Cerebellar cortex (tissue), 1 donor: Measurements from ENCODE around the gene TENT4B.
A peak's percentile ranks its signal among the peaks of the same experiment; 100 is the strongest.
"Not testable (repeated sequence)": the region's sequence is repeated elsewhere in the genome, so short reads cannot be mapped to it uniquely, and the experiment has no call there.

Experiments used
- DNase-seq: peaks from one replicate; pipeline ENCODE4 v3.0.0-alpha.2; 2015; ENCODE audit warnings: low spot score

The TENT4B gene

DNA sequence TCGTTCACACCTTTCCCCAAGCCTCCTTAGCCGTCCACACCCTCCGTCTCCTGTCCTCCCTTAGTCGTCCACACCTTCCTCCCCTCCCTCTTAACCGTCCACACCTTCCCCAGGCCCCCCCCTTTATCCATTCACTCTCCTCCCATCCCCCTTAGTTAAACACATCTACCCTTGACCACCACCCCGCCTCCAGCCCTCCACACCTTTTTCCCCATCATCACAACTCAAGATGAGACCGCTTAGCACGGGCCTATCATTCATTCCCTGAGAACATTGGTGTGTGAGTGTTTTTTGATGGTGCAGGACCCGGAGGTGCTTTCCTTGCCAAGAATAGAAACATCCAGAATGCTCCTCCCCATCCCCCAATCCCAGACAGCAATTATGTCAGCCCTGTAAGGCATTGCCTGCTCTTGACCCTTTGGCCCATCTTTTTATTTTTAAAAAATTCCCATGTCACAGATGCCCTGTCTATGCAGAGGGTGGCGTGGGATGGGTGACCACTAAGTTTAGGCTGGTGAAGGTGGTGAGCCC is 1.4 kb downstream of the TENT4B start:
- peak; percentile 30 for DNase-seq

- no peak for DNase-seq
Measured at GRCh38 chr16:50155925-50156324, 2.8 kb downstream of the TENT4B start.

DNA sequence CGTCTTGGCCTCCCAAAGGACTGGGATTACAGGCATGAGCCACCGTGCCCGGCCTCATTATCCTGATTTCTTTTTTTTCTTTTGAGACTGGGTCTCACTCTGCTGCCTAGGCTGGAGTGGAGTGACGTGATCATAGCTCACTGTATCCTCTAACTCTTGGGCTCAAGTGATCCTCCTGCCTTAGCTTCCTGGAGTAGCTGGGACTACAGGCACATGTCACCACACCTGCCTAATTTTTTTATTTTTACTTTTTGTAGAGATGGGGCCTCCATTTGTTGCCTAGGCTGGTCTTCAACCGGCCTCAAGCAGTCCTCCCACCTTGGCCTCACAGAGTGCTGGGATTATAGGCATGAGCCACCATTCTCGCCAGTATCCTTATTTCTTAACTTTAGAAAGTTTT is 3.5 kb downstream of the TENT4B start:
- no peak for DNase-seq

- no peak for DNase-seq
Measured at GRCh38 chr16:50160495-50161164, 7.5 kb downstream of the TENT4B start.

DNA sequence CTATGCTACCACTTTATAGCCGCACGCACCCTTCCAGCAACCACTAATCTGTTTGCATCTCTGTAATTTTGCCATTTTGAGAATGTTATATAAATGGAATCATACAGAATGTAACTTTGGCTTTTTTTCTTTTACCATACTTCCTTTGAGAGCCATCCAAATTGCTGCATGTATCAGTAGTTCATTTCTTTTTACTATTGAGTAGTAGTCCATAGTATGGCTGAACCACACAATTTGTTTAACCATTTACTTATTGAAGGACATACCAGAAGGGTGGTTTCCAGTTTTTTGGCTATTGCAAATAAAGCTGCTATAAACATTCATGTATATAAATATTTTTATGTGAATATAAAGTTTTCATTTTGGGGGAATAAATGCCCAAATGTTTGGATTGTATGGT is 8.8 kb downstream of the TENT4B start:
- no peak for DNase-seq

GRCh38 chr16:50165473-50165872 is 12.4 kb downstream of the TENT4B start:
- no peak for DNase-seq

GRCh38 chr16:50166511-50167500 is 13.7 kb downstream of the TENT4B start:
- DNase-seq, result no peak

DNA sequence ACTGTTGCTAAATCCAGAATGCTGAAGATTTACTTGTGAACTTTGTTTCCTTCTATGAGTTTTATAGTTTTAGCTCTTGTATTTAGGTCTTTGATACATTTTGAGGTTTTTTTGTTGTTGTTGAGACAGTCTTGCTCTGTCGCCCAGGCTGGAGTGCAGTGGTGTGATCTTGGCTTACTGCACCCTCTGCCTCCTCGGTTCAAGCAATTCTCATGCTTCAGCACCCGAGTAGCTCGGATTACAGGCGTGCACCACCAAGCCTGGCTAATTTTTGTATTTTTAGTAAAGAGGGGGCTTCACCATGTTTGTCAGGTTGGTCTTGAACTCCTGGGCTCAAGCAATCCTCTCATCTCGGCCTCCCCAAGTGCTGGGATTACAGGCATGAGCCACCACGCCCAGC is 14.4 kb downstream of the TENT4B start:
- DNase-seq, result no peak

DNA sequence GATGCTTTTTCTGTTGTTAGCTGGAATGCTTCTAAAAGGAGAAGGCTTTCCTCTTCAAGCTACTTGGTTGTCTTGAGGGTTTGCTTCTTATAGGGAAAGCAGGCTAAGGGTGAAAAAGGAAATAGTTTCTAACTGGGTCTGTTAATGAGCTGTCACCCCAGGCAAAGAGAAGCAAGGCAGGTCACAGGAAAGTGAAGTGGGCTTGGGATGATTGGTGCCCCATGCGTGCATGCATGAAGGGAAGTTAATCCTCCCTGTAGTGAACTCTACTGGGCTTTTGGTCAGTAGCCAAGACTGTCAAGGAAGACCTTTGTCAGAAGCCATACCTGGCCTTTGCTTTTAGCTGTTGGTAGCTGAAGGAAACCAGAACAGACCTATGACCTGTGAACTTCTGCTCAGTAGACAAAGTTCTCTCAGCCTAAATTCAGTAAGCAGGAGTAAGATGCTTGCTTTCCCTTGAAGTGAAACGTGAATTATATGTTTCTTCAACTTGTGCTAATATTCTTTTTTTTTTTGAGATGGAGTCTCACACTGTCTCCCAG is 16.5 kb downstream of the TENT4B start:
- DNase-seq, result no peak

GRCh38 chr16:50171773-50172172 is 18.7 kb downstream of the TENT4B start:
- DNase-seq, result not testable (repeated sequence)

DNA sequence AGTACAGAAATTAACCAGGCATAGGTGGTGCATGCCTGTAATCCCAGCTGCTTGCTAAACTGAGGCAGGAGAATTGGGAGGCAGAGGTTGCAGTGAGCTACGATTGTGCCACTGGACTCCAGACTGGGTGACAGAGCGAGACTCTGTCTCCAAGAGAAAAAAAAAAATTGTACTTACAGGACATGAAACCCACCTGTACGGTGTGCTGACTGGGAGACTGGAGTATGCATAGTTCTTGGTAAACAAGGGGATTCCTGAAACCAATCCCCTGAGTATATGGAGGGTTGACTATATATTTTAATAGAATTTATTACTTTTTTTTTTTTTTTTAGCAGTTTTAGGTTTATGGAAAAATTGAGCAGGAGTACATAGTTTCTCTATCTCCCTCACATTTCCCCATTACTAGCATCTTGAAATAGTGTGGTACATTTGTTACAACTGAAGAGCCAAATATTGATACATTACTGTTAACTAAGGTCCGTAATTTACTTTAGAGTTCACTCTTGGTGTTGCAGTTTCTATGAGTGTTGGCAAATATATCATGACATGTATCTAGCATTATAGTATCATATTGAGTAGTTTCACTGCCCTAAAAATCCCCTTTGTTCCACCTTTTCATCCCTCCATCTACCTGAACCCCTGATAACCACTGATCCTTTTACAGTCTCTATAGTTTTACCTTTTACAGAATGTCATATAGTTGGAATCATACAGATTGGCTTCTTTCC is 19.3 kb downstream of the TENT4B start:
- DNase-seq, result no peak

DNA sequence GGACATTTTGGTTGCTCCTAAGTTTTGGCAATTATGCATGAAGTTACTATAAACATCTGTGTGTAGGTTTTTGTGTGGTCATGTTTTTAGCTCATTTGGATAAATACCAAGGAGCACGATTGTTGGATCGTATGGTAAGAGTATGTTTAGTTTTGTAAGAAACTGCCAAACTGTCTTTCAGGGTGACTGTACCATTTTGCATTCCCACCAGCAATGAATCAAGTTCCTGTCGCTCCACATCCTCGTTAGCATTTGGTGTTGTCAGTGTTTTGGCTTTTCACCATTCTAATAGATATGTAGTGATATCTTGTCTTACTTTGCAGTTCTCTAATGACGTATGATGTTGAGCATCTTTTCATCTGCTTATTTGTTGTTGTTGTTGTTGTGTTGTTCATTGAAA is 20.2 kb downstream of the TENT4B start:
- no peak for DNase-seq

GRCh38 chr16:50178491-50178941 is 25.4 kb downstream of the TENT4B start:
- no peak for DNase-seq

GRCh38 chr16:50182441-50182840 is 29.3 kb downstream of the TENT4B start:
- no peak for DNase-seq

GRCh38 chr16:50183316-50183715 is 30.2 kb downstream of the TENT4B start:
- DNase-seq, result no peak

- DNase-seq, result no peak
Measured at GRCh38 chr16:50185005-50185505, 31.9 kb downstream of the TENT4B start.

DNA sequence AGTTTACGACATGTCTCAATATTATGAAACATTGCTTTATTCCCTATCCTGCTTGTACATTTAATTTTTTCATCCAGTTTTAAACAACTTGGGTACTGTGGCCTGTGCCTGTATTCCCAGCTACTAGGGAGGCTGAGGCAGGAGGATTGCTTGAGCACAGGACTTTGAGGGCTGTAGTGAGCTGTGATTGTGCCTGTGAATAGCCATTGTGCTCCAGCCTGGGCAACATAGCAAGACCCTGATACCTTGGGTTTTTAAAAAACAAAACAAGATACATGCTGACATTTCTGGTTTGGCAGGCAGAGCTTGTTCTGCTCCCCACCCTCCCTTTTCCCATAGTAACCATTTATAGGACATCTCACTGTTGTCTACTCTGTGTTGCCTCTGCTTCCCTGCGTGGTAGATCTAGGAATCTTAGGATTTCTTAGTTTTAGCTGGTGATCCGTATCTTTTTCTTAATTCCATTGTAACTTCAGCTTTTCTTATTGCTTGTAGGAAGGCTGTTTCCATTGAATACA is 35.6 kb downstream of the TENT4B start:
- no peak for DNase-seq

DNA sequence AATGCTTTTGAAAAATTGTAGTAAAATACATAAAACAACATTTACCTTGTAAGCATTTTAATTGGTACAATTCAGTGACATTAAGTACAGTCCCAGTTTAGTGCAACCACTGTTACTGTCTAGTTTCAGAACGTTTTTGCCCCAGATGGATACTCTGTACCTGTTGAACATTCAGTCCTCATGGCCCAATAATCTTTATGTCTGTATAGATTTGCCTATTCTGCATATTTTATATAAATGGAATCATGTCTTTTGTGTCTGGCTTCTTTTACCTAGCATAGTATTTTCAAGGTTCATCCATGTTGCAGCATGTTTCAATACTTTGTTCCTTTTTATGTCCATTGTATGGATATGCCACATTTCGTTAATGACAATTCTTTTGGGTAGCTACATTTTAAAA is 37.2 kb downstream of the TENT4B start:
- DNase-seq, result no peak

DNA sequence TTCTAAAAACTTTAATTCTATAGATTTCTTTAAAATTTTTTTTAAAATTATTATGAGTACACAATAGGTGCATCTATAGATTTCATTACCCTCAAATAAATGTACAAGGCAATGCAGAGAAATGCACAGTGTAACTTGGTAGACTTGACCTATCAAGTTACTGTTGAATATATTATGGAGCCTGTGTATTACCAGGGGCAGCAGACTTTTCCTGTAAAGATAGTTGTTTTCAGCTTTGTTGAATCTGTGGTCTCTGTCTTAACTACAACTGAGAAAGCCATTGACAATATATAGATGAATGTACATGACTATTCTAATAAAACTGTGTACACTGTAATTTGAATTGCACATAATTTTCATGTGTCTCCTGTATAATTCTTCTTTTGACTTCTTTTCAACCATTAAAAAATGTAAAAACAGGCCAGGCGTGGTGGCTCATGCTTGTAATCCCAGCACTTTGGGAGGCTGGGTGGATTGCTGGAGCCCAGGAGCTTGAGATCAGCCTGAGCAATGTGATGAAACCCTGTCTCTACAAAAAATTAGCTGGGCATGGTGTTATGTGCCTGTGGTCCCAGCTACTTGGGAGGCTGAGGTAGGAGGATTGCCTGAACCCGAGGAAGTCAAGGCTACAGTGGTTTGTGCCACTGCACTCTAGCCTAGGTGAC is 39.4 kb downstream of the TENT4B start:
- no peak for DNase-seq

GRCh38 chr16:50193594-50193993 is 40.5 kb downstream of the TENT4B start:
- no peak for DNase-seq

DNA sequence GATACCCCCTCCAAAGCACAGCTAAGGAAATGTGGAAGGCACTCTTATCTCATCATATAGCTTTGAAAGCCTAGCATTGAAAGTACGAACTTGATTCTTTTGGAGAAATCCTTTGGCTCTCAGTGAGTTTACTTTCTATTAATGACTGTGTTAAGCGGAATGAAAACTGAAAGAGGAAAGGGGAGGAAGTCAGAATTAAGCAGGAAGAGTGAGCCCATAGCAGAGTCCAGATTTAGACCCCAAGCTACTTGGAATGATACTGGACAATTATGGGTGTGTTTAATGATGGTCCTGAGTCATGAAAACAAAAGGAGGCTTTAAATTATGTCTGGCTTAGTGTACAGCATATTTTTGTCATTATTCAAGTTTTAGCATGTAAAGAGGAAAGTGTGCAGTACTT is 42.2 kb downstream of the TENT4B start:
- DNase-seq, result no peak
